Breast epithelium (tissue), 3 donors: Measurements from ENCODE around the gene SUFU.

Experiments
- POLR2A ChIP-seq: fragments of 450-650 bp; IDR thresholded peaks from one replicate; pipeline ENCODE4 v1.6.1; 2016; ENCODE audit warnings: antibody characterized with exemption, mild to moderate bottlenecking, moderate library complexity
- POLR2AphosphoS5 ChIP-seq, 3 donors: sonication (generic); formaldehyde crosslinking; IDR thresholded peaks; one replicate each; pipeline ENCODE4 v1.6.1; 2017; ENCODE audit warnings: antibody characterized with exemption in 3 of 3
- TF ChIP-seq, protein P1 (sequence below), 3 donors: fragments of 450-650 bp; IDR thresholded peaks; one replicate each; pipeline ENCODE4 v1.5.1; 2016 to 2017; ENCODE audit warnings: antibody characterized with exemption in 3 of 3, mild to moderate bottlenecking in 3 of 3, moderate library complexity in 3 of 3

DNA sequence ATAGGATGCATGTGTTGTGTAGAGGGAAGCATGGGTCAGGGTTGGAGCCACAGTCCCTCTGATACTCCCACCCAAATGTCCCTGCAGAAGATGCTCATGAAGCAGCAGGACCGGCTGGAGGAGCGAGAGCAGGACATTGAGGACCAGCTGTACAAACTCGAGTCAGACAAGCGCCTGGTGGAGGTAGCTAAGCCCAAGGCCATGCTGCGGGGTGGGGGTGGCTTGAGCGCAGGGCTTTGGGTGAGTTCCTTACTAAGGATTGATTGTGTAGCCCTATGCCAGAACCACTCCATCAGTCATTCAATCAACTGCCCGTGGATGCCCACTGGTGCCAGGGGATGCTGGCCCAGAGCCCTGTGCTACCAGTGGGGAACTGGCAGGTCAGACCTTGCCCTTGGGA lies 150.8 kb downstream of the SUFU start:
- TF ChIP-seq POLR2A = no peak
- TF ChIP-seq, protein P1, sequence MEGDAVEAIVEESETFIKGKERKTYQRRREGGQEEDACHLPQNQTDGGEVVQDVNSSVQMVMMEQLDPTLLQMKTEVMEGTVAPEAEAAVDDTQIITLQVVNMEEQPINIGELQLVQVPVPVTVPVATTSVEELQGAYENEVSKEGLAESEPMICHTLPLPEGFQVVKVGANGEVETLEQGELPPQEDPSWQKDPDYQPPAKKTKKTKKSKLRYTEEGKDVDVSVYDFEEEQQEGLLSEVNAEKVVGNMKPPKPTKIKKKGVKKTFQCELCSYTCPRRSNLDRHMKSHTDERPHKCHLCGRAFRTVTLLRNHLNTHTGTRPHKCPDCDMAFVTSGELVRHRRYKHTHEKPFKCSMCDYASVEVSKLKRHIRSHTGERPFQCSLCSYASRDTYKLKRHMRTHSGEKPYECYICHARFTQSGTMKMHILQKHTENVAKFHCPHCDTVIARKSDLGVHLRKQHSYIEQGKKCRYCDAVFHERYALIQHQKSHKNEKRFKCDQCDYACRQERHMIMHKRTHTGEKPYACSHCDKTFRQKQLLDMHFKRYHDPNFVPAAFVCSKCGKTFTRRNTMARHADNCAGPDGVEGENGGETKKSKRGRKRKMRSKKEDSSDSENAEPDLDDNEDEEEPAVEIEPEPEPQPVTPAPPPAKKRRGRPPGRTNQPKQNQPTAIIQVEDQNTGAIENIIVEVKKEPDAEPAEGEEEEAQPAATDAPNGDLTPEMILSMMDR (IDR thresholded peaks at IDR 0.05) = no peak
- no peak for TF ChIP-seq POLR2AphosphoS5 (IDR thresholded peaks at IDR 0.05)
